NOMO-1 treated with dmso at 0.1 percent for 144 hours (cell line): ENCODE results near the gene CADM4.

Experiments
- DNase-seq: peaks from one replicate; lab custom pipeline; 2025; ENCODE audit not compliant: unreplicated experiment; lab: John Stamatoyannopoulos, UW

Gene CADM4

GRCh38 chr19:43634506-43634871, 5.2 kb downstream of the CADM4 start:
- no peak for DNase-seq

GRCh38 chr19:43634068-43634467, 5.6 kb downstream of the CADM4 start:
- no peak for DNase-seq

GRCh38 chr19:43633520-43633919, 6.1 kb downstream of the CADM4 start:
- no peak for DNase-seq

- no peak for DNase-seq
Measured at GRCh38 chr19:43631491-43631890, 8.2 kb downstream of the CADM4 start.

GRCh38 chr19:43628646-43629326, 10.9 kb downstream of the CADM4 start:
- DNase-seq: no peak

GRCh38 chr19:43626838-43627237, 12.8 kb downstream of the CADM4 start:
- no peak for DNase-seq

GRCh38 chr19:43625918-43626579, 13.6 kb downstream of the CADM4 start:
- DNase-seq: no peak

GRCh38 chr19:43624933-43625332, 14.7 kb downstream of the CADM4 start:
- DNase-seq: no peak

- no peak for DNase-seq
Measured at GRCh38 chr19:43623889-43624670, 15.6 kb downstream of the CADM4 start.

GRCh38 chr19:43622956-43623355, 16.7 kb downstream of the CADM4 start:
- DNase-seq: no peak

GRCh38 chr19:43622070-43622469, 17.6 kb downstream of the CADM4 start:
- no peak for DNase-seq

GRCh38 chr19:43620061-43621001, 19.3 kb downstream of the CADM4 start:
- no peak for DNase-seq

- peak; percentile 67 for DNase-seq
Measured at GRCh38 chr19:43619262-43620060, 20.2 kb downstream of the CADM4 start, which contains the start of gene ZNF428. Gene ZNF428, minus strand, starts transcription at chr19:43619629. Its CDS starts 5,325 bp downstream, at chr19:43614304.

GRCh38 chr19:43618921-43619261, 20.8 kb downstream of the CADM4 start:
- no peak for DNase-seq

- no peak for DNase-seq
Measured at GRCh38 chr19:43616954-43617353, 22.7 kb downstream of the CADM4 start.

- DNase-seq: no peak
Measured at GRCh38 chr19:43616306-43616705, 23.3 kb downstream of the CADM4 start.

GRCh38 chr19:43612374-43612773, 27.3 kb downstream of the CADM4 start:
- DNase-seq: no peak

- DNase-seq: no peak
Measured at GRCh38 chr19:43611788-43612187, 27.9 kb downstream of the CADM4 start, which contains the start of gene SRRM5. Gene SRRM5, plus strand, starts transcription at chr19:43612088. Its CDS starts 34 bp downstream, at chr19:43612122.

- DNase-seq: no peak
Measured at GRCh38 chr19:43610493-43610892, 29.2 kb downstream of the CADM4 start.

- no peak for DNase-seq
Measured at GRCh38 chr19:43609872-43610271, 29.8 kb downstream of the CADM4 start.
